Neural crest cell (in vitro differentiated cells): ENCODE data around the gene UBE2J2. TPM values are rescaled to one million over a fixed set of nuclear protein-coding genes. Genes with fewer than 3 reads are reported as not detected.

Experiments used
- DNase-seq: peaks from one replicate; pipeline ENCODE4 v3.0.0; 2021; ENCODE audit warnings: low read depth, mixed read lengths, low spot score
- H3K27ac Mint-ChIP-seq: one replicate; pipeline ENCODE4 v1.8.0; 2021; ENCODE audit warnings: mild to moderate bottlenecking, mixed read lengths; ENCODE audit not compliant: unreplicated experiment
- H3K27me3 Mint-ChIP-seq: 2 replicates; pipeline ENCODE4 v1.8.0; 2021; ENCODE audit warnings: low read depth, mild to moderate bottlenecking, mixed read lengths
- H3K36me3 Mint-ChIP-seq: 2 replicates; pipeline ENCODE4 v1.8.0; 2021; ENCODE audit warnings: low read depth, mild to moderate bottlenecking, mixed read lengths
- H3K4me1 Mint-ChIP-seq: 2 replicates; pipeline ENCODE4 v1.8.0; 2021; ENCODE audit warnings: mixed read lengths
- H3K4me3 Mint-ChIP-seq: one replicate; pipeline ENCODE4 v1.8.0; 2021; ENCODE audit warnings: mild to moderate bottlenecking, mixed read lengths
- H3K9me3 Mint-ChIP-seq: 2 replicates; pipeline ENCODE4 v1.8.0; 2021; ENCODE audit warnings: mixed read lengths
- CTCF ChIP-seq: fragments of 200-600 bp; sonication (generic); conservative IDR thresholded peaks from 2 replicates; pipeline ENCODE4 v1.5.0; 2021; ENCODE audit warnings: antibody characterized with exemption, mild to moderate bottlenecking
- total RNA-seq: library from RNA; stranded (reverse); gene quantifications from 2 replicates; pipeline ENCODE4 v1.2.1, GENCODE V29; 2021

The UBE2J2 gene
- total RNA-seq, 1 donor from 2014 or later: 80.8 TPM

- TF ChIP-seq CTCF: no peak
- Mint-ChIP-seq H3K4me1 (peaks cover 11% of the 10 kb centered on the region), H3K27me3 (no peaks in the 10 kb centered on the region), H3K9me3 (no peaks in the 10 kb centered on the region), H3K4me3 (peak overlapping the region; percentile 23), H3K27ac (no peak overlapping the region), H3K36me3 (peaks cover 2% of the 10 kb centered on the region)
- DNase-seq: no peak
Observed at GRCh38 chr1:1314678-1315335, 41.2 kb upstream of the UBE2J2 start.

GRCh38 chr1:1314237-1314586 is 40.6 kb upstream of the UBE2J2 start:
- Mint-ChIP-seq H3K4me3 (no peak overlapping the region), H3K27ac (no peak overlapping the region), H3K27me3 (no peaks in the 10 kb centered on the region), H3K9me3 (no peaks in the 10 kb centered on the region), H3K36me3 (peaks cover 2% of the 10 kb centered on the region), H3K4me1 (peaks cover 7% of the 10 kb centered on the region)
- DNase-seq: no peak
- no peak for TF ChIP-seq CTCF

- peak overlapping the region; percentile 70 for H3K4me3 Mint-ChIP-seq
- DNase-seq: no peak
- H3K27ac Mint-ChIP-seq: no peak overlapping the region
- H3K4me1 Mint-ChIP-seq: peaks cover 7% of the 10 kb centered on the region
- H3K27me3 Mint-ChIP-seq: no peaks in the 10 kb centered on the region
- H3K9me3 Mint-ChIP-seq: no peaks in the 10 kb centered on the region
- TF ChIP-seq CTCF: no peak
- peaks cover 2% of the 10 kb centered on the region for H3K36me3 Mint-ChIP-seq
Observed at GRCh38 chr1:1313500-1314236, 40.0 kb upstream of the UBE2J2 start.

GRCh38 chr1:1312450-1313314 is 39.0 kb upstream of the UBE2J2 start:
- Mint-ChIP-seq H3K9me3 (no peaks in the 10 kb centered on the region), H3K4me1 (peaks cover 7% of the 10 kb centered on the region), H3K4me3 (peak overlapping the region; percentile 12), H3K36me3 (peaks cover 2% of the 10 kb centered on the region), H3K27me3 (no peaks in the 10 kb centered on the region), H3K27ac (no peak overlapping the region)
- TF ChIP-seq CTCF: no peak
- DNase-seq: no peak
